Ishikawa (cell line): Measurements from ENCODE around the gene NAT8L.

Source experiments
- CEBPB ChIP-seq: IDR thresholded peaks from 2 replicates; pipeline ENCODE4 v1.6.1; 2012
- CREB1 ChIP-seq: IDR thresholded peaks from 2 replicates; pipeline ENCODE4 v1.6.1; 2012; ENCODE audit warnings: low read depth
- EGR1 ChIP-seq: IDR thresholded peaks from 2 replicates; pipeline ENCODE4 v1.6.1; 2012
- EP300 ChIP-seq: IDR thresholded peaks from 2 replicates; pipeline ENCODE4 v1.6.1; 2012; ENCODE audit warnings: borderline replicate concordance
- FOXM1 ChIP-seq: IDR thresholded peaks from 2 replicates; pipeline ENCODE4 v1.6.1; 2012; ENCODE audit warnings: low read depth, borderline replicate concordance
- MAX ChIP-seq: IDR thresholded peaks from 2 replicates; pipeline ENCODE4 v1.6.1; 2012
- NFIC ChIP-seq: IDR thresholded peaks from 2 replicates; pipeline ENCODE4 v1.6.1; 2012
- RAD21 ChIP-seq: IDR thresholded peaks from 2 replicates; pipeline ENCODE4 v1.6.1; 2012; ENCODE audit warnings: low read depth
- TAF1 ChIP-seq: IDR thresholded peaks from 2 replicates; pipeline ENCODE4 v1.6.1; 2012; ENCODE audit warnings: low read depth, mild to moderate bottlenecking
- TCF12 ChIP-seq: IDR thresholded peaks from 2 replicates; pipeline ENCODE4 v1.6.1; 2012; ENCODE audit warnings: low read depth
- TEAD4 ChIP-seq: IDR thresholded peaks from 2 replicates; pipeline ENCODE4 v1.6.1; 2012
- USF1 ChIP-seq: IDR thresholded peaks from 2 replicates; pipeline ENCODE4 v1.6.1; 2012
- YY1 ChIP-seq: IDR thresholded peaks from 2 replicates; pipeline ENCODE4 v1.6.1; 2012; ENCODE audit warnings: low read depth
- ZBTB7A ChIP-seq: IDR thresholded peaks from 2 replicates; pipeline ENCODE4 v1.6.1; 2012; ENCODE audit warnings: low read depth
- TF ChIP-seq, protein P1 (sequence below): IDR thresholded peaks from 2 replicates; pipeline ENCODE4 v1.6.1; 2012; ENCODE audit warnings: low read depth, mild to moderate bottlenecking

NAT8L gene

DNA sequence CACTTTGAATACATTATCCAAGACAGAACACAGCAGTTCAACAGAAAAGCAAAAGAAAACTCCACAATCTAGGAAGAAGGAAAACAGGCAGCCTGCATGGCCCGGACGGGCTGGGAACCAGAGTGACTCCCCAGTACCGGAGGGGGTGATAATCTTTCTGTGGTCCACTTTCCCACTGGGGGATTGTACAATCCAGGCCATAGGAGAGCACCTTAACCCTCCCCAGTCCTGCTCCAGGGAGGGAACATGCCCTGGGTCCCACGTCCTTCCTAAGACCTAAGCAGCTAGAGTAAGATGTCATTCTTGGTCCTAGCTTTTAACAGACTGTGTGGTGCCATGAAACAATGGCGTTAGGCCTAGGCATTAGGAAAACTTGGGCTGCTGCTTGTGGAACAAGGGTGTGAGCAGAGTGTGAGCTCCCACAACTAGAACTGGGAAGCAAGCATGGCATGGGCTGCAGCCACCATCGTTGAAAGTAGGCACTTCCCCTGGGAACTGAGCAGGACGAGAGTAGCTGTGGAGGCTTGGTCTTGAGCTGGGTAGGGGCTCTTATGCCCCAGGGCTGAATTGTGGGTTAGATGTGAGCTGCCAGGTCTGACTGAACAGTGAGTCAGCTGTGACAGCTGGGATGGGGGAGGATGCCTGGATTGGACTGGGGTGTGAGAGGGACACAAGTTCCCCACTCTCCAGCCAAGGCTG is 42.4 kb downstream of the NAT8L start:
- TF ChIP-seq NFIC (no peak), CREB1 (no peak), EGR1 (no peak), YY1 (no peak), TEAD4 (no peak), TCF12 (no peak), EP300 (no peak), CEBPB (no peak)
- TF ChIP-seq, protein P1, sequence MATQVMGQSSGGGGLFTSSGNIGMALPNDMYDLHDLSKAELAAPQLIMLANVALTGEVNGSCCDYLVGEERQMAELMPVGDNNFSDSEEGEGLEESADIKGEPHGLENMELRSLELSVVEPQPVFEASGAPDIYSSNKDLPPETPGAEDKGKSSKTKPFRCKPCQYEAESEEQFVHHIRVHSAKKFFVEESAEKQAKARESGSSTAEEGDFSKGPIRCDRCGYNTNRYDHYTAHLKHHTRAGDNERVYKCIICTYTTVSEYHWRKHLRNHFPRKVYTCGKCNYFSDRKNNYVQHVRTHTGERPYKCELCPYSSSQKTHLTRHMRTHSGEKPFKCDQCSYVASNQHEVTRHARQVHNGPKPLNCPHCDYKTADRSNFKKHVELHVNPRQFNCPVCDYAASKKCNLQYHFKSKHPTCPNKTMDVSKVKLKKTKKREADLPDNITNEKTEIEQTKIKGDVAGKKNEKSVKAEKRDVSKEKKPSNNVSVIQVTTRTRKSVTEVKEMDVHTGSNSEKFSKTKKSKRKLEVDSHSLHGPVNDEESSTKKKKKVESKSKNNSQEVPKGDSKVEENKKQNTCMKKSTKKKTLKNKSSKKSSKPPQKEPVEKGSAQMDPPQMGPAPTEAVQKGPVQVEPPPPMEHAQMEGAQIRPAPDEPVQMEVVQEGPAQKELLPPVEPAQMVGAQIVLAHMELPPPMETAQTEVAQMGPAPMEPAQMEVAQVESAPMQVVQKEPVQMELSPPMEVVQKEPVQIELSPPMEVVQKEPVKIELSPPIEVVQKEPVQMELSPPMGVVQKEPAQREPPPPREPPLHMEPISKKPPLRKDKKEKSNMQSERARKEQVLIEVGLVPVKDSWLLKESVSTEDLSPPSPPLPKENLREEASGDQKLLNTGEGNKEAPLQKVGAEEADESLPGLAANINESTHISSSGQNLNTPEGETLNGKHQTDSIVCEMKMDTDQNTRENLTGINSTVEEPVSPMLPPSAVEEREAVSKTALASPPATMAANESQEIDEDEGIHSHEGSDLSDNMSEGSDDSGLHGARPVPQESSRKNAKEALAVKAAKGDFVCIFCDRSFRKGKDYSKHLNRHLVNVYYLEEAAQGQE, result no peak

GRCh38 chr4:2102045-2102883 is 43.1 kb downstream of the NAT8L start:
- no peak for TF ChIP-seq NFIC
- no peak for TF ChIP-seq FOXM1
- TF ChIP-seq TCF12, result no peak
- no peak for TF ChIP-seq MAX
- TF ChIP-seq TAF1, result no peak
- no peak for TF ChIP-seq ZBTB7A
- TF ChIP-seq CEBPB, result no peak
- TF ChIP-seq USF1, result no peak

- TF ChIP-seq EGR1, result no peak
- TF ChIP-seq USF1, result no peak
- TF ChIP-seq TAF1, result no peak
- no peak for TF ChIP-seq CREB1
- no peak for TF ChIP-seq TCF12
- no peak for TF ChIP-seq NFIC
- TF ChIP-seq RAD21, result no peak
- TF ChIP-seq FOXM1, result no peak
- no peak for TF ChIP-seq ZBTB7A
- TF ChIP-seq TEAD4, result no peak
- no peak for TF ChIP-seq YY1
- no peak for TF ChIP-seq MAX
- TF ChIP-seq EP300, result no peak
- TF ChIP-seq CEBPB, result no peak
- TF ChIP-seq, protein P1, result no peak
Measured at GRCh38 chr4:2103127-2103842, 44.2 kb downstream of the NAT8L start.

- no peak for TF ChIP-seq MAX
- TF ChIP-seq, protein P1, result no peak
- no peak for TF ChIP-seq TCF12
- no peak for TF ChIP-seq YY1
- no peak for TF ChIP-seq EGR1
- no peak for TF ChIP-seq ZBTB7A
- no peak for TF ChIP-seq TEAD4
Measured at GRCh38 chr4:2103843-2104547, 44.9 kb downstream of the NAT8L start.
